ENCODE measurements around the gene RAP1GAP2. TPM values are rescaled to one million over a fixed set of nuclear protein-coding genes. Genes with fewer than 3 reads are reported as not detected.

Gene RAP1GAP2
- total RNA-seq, 4 donors from 2014 or later = 4.6 to 8.0 (median 5.6) TPM

GRCh38 chr17:2844416-2844815, 48.2 kb downstream of the RAP1GAP2 start:
- no peak for DNase-seq (ENCODE audit: low spot score)
- TF ChIP-seq, protein P1, sequence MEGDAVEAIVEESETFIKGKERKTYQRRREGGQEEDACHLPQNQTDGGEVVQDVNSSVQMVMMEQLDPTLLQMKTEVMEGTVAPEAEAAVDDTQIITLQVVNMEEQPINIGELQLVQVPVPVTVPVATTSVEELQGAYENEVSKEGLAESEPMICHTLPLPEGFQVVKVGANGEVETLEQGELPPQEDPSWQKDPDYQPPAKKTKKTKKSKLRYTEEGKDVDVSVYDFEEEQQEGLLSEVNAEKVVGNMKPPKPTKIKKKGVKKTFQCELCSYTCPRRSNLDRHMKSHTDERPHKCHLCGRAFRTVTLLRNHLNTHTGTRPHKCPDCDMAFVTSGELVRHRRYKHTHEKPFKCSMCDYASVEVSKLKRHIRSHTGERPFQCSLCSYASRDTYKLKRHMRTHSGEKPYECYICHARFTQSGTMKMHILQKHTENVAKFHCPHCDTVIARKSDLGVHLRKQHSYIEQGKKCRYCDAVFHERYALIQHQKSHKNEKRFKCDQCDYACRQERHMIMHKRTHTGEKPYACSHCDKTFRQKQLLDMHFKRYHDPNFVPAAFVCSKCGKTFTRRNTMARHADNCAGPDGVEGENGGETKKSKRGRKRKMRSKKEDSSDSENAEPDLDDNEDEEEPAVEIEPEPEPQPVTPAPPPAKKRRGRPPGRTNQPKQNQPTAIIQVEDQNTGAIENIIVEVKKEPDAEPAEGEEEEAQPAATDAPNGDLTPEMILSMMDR (IDR thresholded peaks at IDR 0.05) = no peak
- ATAC-seq (ENCODE audit: low FRiP score) = no peak

DNA sequence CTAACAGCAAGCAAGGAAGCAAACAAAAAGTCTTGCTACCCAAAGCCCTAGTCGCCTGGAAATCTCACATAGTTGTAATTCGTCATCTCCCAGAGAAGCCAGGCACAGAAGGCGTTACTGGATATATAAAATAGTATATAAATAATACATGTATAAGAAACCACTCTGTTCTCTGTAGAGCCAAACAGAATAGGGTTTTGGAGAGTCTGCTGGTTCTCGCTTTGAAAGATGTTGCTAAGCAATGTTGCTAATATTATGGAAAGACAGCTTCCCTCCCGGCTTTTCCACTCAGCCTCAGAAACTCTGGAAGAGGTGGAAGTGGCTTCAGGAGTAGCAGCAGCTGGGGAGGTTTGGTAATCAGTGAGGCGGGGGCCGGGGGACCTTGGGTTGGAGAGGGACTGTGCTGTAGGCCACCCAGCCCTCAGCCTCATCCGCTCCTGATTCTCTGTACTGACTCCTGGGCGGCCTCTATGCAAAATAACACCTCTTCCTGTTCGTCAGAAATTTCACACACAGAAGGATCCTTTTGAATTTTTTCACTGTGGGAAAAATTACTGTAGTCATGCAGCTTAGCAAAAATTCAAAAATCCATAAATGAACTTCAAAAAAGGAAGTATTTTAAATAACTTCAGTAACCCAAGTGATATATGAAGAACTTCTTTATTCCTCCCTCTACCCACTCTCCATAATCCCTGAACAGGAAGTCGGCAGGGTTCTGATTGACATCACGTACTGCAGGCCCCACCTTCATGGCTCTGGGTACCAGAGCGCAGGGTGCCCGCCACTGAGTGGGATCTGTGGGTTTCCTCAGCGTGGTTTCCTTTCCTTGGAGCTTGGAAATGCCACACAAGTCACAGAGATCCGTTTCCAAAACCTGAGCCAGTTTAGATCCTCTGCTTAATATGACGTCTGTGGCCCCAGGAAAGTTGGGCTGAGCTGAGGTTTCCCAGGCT, 51.4 kb downstream of the RAP1GAP2 start:
- ATAC-seq (ENCODE audit: low FRiP score) = no peak
- no peak for DNase-seq (ENCODE audit: low spot score)
- TF ChIP-seq, protein P1 (IDR thresholded peaks at IDR 0.05) = no peak

DNA sequence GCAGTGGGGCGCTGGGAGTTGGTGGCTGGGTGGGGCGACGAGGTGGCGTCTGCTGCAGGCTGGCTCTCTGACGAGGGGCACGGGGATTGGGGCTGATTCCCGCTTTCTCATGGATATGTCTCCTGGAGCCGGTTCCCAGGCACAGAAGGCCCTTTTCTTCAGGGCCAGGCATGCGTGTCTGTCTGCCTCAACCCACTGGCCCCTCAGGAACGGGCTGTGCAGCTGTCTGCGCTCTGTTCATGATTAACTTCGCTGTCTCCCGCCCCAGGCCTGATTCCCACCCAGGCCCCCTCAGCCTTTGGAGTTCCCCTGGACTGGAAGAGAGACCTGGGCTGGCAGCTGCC, 53.1 kb downstream of the RAP1GAP2 start:
- ATAC-seq (ENCODE audit: low FRiP score) = no peak

GRCh38 chr17:2850991-2851390, 54.8 kb downstream of the RAP1GAP2 start:
- TF ChIP-seq, protein P1 (IDR thresholded peaks at IDR 0.05) = no peak
- ATAC-seq (ENCODE audit: low FRiP score) (no peak), DNase-seq (ENCODE audit: low spot score) (no peak)

More for the DNA sequence above, 53.1 kb downstream of the RAP1GAP2 start:
- TF ChIP-seq, protein P1 (IDR thresholded peaks at IDR 0.05) = no peak
- DNase-seq (ENCODE audit: low spot score) = no peak

- no peak for DNase-seq (ENCODE audit: low spot score)
- TF ChIP-seq, protein P1 (IDR thresholded peaks at IDR 0.05) = no peak
- no peak for ATAC-seq (ENCODE audit: low FRiP score)
Measured at GRCh38 chr17:2851615-2852014, 55.4 kb downstream of the RAP1GAP2 start.

GRCh38 chr17:2852221-2852620, 56.0 kb downstream of the RAP1GAP2 start:
- TF ChIP-seq, protein P1 (IDR thresholded peaks at IDR 0.05) = no peak
- no peak for ATAC-seq (ENCODE audit: low FRiP score)

More at GRCh38 chr17:2852221-2852620, 56.0 kb downstream of the RAP1GAP2 start:
- no peak for DNase-seq (ENCODE audit: low spot score)

Data from omental fat pad (tissue), 4 donors.